Measurements from ENCODE around the gene LETM1. TPM values are rescaled to one million over a fixed set of nuclear protein-coding genes. Genes with fewer than 3 reads are reported as not detected.

The LETM1 gene
- total and polyA plus RNA-seq, 2 donors (not counting 3 experiments of a cell fraction or from before 2014, with no cell fraction given), result 25.6 to 62.5 TPM

- Histone ChIP-seq H3K4me3 (replicated peaks in 1 of 3; ENCODE audit: insufficient read depth in 1 of 3, low read depth in 1 of 3, low read length in 3 of 3) (no peak overlapping the region), H2AFZ (ENCODE audit: low read depth, low read length) (no peak overlapping the region), H3K9ac (replicated peaks; ENCODE audit: extremely low read depth, insufficient read depth, low read length) (no peak overlapping the region), H3K9me3 (replicated peaks; ENCODE audit: control insufficient read depth, insufficient read depth, low read length) (no peaks in the 10 kb centered on the region), H3K4me1 (ENCODE audit: control insufficient read depth, extremely low read depth, insufficient read depth, low read length) (no peaks in the 10 kb centered on the region), H4K20me1 (replicated peaks; ENCODE audit: control insufficient read depth, extremely low read depth, insufficient read depth, low read length) (no peaks in the 10 kb centered on the region), H3K4me2 (ENCODE audit: insufficient read depth, low read length) (no peak overlapping the region), H3K27ac (ENCODE audit: insufficient read depth, low read depth, low read length) (no peak overlapping the region), H3K27me3 (ENCODE audit: control insufficient read depth in 2 of 2, insufficient read depth in 2 of 2, low read length in 2 of 2) (peaks cover 8 to 15% of the 10 kb centered on the region in 2 experiments), H3K9me1 (replicated peaks; ENCODE audit: control insufficient read depth, extremely low read depth, insufficient read depth, low read length) (no peaks in the 10 kb centered on the region), H3K79me2 (ENCODE audit: control insufficient read depth, insufficient read depth, low read length) (no peaks in the 10 kb centered on the region), H3K36me3 (ENCODE audit: control insufficient read depth in 2 of 2, extremely low read depth in 1 of 2, insufficient read depth in 2 of 2, low read length in 2 of 2) (no peaks in the 10 kb centered on the region)
- intact Hi-C loops (cut with micrococcal nuclease), result no loop called here
- CTCF ChIA-PET, result interaction anchor here (0.7 to 1.5 kb wide), 5 partner anchors 10 to 52 kb away, joined by 3 to 6 read pairs (median 4); no protein-coding TSS in a partner anchor
- TF ChIP-seq CTCF (IDR thresholded peaks at IDR 0.05; ENCODE audit: extremely low read depth in 1 of 2, insufficient read depth in 1 of 2, low read depth in 1 of 2, low read length in 2 of 2) (no peak), GATA2 (IDR thresholded peaks at IDR 0.05; ENCODE audit: insufficient read depth, insufficient read length, low read depth, low read length) (no peak), MAX (IDR thresholded peaks at IDR 0.05; ENCODE audit: insufficient read depth, insufficient read length) (no peak), MYC (IDR thresholded peaks at IDR 0.05; ENCODE audit: low read depth, low read length) (no peak), JUN (IDR thresholded peaks at IDR 0.05; ENCODE audit: borderline replicate concordance, insufficient read depth, insufficient read length, low read depth) (no peak), EZH2 (IDR thresholded peaks at IDR 0.05; ENCODE audit: borderline replicate concordance, low read depth, low read length, severe bottlenecking) (no peak), FOS (IDR thresholded peaks at IDR 0.05; ENCODE audit: borderline replicate concordance, insufficient read depth, low read length) (no peak), POLR2A (IDR thresholded peaks at IDR 0.05; ENCODE audit: low read depth, low read length) (no peak), POLR2AphosphoS5 (IDR thresholded peaks at IDR 0.05; ENCODE audit: insufficient read depth, low read depth, low read length) (no peak)
- dilution Hi-C loops (cut with MboI; ENCODE audit: extremely low pct_ligation_motif_present, low sequenced_read_pairs), result no loop called here
- POLR2A ChIA-PET, result no interaction called here
- DNase-seq (ENCODE audit: low read depth, low spot score), result no peak
- no peak for FAIRE-seq
- no TSS peak for BruUV-seq (replicated peaks)
These were observed 56.3 kb downstream of the LETM1 start for GRCh38 chr4:1799387-1800375.

Data from endothelial cell of umbilical vein (primary cell).